Measurements from ENCODE around the gene FLRT1.

The FLRT1 gene, protein sequence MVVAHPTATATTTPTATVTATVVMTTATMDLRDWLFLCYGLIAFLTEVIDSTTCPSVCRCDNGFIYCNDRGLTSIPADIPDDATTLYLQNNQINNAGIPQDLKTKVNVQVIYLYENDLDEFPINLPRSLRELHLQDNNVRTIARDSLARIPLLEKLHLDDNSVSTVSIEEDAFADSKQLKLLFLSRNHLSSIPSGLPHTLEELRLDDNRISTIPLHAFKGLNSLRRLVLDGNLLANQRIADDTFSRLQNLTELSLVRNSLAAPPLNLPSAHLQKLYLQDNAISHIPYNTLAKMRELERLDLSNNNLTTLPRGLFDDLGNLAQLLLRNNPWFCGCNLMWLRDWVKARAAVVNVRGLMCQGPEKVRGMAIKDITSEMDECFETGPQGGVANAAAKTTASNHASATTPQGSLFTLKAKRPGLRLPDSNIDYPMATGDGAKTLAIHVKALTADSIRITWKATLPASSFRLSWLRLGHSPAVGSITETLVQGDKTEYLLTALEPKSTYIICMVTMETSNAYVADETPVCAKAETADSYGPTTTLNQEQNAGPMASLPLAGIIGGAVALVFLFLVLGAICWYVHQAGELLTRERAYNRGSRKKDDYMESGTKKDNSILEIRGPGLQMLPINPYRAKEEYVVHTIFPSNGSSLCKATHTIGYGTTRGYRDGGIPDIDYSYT

DNA sequence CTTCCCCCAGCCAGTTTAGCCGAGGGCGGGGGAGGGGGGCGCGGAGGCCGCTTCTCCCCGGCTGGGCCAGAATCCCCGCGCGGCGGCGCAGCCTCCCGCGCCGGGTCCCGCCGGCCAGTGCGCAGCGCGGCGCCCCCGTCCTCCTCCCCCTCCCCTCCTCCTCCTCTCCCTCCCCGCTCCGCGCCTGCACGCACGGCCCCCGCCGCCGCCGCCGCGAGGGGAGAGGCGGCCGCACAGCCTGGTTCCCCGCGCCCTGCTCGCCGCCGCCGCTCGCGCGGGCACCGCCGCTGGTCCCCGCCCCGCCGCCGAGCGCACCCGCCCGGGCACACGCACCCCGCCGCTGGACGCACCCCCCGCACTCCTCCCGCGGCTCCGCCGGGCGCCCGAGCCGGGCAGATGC, at the start of gene FLRT1:
TSS of gene FLRT1 (plus strand) at position 356 of the 400 bp plus-strand sequence. CDS start 80,337 bp downstream, outside the sequence.
- DNase-seq: no peak

GRCh38 chr11:63986156-63986931, 49.4 kb upstream of the FLRT1 start, which contains the start of gene OTUB1:
Gene OTUB1, plus strand, starts transcription at chr11:63986438. Its CDS starts 19 bp downstream, at chr11:63986457.
- peak; percentile 93 for DNase-seq

DNA sequence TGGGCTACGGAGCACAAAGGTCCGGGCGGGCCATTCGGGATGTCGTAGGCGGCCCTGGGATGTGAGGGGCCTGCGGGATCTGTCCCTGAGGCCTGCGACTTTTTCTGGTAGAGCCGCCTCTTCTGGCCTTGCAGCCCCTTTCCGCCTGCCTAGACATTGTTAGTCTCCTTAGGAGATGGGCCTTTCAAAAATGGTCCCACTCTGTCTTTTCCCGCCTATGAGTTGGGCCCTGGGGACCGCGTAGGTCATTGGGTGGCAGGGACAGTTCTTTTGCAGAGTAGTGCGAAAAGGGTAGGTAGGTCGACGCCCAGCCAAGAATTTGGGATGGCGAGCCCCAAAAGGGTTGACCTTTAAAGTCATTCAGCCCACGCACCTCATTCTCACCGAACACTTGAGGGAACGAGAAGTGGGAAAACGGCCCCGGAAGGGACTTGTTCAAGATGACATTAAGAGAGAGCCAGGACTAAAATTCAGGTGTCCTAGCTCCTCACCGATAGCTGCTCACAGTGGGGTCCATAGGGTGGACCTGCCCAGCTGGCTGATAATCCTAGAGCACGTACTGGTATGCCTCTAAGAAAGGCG, 48.7 kb upstream of the FLRT1 start:
- DNase-seq: no peak

DNA sequence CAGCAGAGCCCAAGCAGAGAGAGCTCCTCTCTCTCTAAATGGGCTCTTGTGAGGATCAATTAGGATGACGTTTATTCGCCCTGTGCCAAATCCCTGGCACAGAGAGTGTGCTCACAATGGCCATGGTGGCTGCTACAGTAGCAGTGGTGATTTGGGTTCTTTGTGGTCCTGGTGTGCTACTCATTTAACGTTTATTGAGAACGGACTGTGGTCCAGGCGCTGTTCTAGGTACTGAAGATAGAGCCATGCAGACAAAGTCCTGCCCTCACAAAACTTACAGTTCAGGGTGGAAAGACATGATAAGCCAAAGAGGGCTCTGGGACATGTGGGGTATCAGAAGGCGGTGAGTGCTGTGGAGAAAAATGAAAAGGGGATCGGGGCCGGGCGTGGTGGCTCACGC, 44.2 kb upstream of the FLRT1 start:
- no peak for DNase-seq

DNA sequence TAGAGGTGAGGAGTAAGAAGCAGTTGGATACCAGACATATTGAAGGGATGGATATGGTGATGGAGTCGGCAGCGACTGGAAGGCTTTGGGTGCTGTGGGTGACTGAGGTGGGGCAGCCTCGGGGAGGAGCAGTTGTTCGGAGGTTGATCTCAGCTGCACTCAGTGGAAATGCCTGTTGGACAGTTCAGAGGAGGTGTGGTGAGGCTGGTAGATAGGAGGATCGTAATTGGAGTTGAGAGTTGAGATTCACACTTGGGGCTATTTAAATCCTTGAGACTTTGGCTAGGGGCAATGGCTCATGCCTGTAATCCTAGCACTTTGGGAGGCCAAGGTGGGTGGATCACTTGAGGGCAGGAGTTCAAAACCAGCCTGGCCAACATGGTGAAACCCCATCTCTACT, 42.6 kb upstream of the FLRT1 start:
- DNase-seq: no peak

DNA sequence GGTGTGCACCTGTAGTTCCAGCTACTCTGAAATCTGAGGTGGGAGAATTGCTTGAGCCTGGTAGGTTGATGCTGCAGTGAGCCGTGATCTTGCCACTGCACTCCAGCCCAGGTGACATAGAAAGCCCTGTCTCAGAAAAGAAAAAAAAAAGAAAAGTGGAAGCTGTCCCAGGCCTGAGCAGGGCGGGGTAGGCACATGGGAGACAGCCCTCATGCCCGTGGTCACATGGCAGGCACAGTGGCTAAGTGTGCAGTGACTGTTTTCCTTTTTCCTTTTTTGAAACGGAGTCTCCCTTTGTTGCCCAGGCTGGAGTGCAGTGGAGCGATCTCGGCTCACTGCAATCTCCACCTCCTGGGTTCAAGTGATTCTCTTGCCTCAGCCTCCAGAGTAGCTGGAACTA, 41.7 kb upstream of the FLRT1 start:
- DNase-seq: no peak

- no peak for DNase-seq
Measured at GRCh38 chr11:63996512-63996911, 39.2 kb upstream of the FLRT1 start.

GRCh38 chr11:63997104-63997700, 38.5 kb upstream of the FLRT1 start:
- no peak for DNase-seq

DNA sequence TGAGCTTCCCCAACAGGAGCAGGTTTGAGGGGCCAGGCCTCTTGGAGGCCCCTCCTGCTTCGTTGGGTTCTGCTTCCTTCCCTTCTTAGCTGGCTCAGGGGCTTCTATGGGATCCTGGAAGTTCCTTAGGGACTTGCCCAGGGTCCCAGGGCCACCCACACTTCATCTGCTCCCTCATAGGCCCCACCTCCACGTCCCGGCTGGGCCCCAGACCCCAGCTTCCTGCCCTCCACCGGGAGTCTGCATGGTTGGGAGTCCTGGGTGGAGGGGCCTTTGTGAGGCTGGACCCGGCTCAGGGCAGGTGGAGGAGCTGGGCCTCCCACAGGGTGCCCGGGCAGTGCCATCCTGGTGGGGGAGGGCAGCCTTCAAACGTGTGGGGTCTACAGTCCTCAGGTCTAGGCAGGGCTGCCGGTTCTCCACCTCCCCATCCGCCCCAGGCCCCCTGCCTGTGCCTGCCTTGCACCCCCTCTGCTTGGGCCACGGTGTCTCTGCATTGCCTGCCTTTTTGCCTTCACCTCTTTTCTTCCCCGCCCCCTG, 37.9 kb upstream of the FLRT1 start:
- DNase-seq: no peak

GRCh38 chr11:63998558-63999348, 37.0 kb upstream of the FLRT1 start:
- DNase-seq: peak; percentile 65

GRCh38 chr11:63999349-64000025, 36.2 kb upstream of the FLRT1 start:
- peak; percentile 84 for DNase-seq

GRCh38 chr11:64000026-64000739, 35.5 kb upstream of the FLRT1 start:
- peak; percentile 55 for DNase-seq

- DNase-seq: peak; percentile 25
Measured at GRCh38 chr11:64000740-64001483, 34.8 kb upstream of the FLRT1 start.

- DNase-seq: no peak
Measured at GRCh38 chr11:64001484-64002420, 34.0 kb upstream of the FLRT1 start.

- DNase-seq: no peak
Measured at GRCh38 chr11:64003807-64004589, 31.7 kb upstream of the FLRT1 start.

- no peak for DNase-seq
Measured at GRCh38 chr11:64004590-64004984, 31.1 kb upstream of the FLRT1 start.

DNA sequence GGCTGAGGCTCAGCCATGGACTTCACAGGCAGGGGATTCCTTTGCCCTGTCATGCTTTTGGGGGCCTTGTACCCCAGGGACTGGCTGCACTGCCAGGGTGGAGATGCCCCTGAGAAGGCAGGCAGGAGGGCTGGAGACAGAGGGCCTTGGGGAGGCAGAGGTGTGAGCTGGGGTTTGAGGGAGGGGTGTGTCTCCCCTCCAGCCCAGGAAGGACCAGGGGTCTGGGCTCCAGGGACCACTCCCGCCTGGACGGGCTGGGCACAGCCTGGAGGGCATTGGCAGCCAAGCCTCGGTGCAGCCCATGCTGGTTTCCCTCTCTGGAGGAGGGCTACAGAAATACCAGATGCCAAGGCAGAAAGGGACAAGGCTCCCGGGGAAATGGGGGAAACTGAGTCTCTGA, 30.0 kb upstream of the FLRT1 start:
- DNase-seq: no peak
